ENCODE measurements around the gene NEURL1. TPM values are rescaled to one million over a fixed set of nuclear protein-coding genes. Genes with fewer than 3 reads are reported as not detected.

The NEURL1 gene
- total RNA-seq (under 1 TPM; 0.11 to 0.20 (median 0.14) TPM), polyA plus RNA-seq (0.16 TPM)
- long read RNA-seq, donor 1, partial matches to known transcripts: 1 of 4 reads
- long read RNA-seq, donor 1, other reads (novel, unspliced or antisense): 3 of 4 reads
- long read RNA-seq, donor 2, partial matches to known transcripts: 1 of 1 reads
- long read RNA-seq, donor 2, other reads (novel, unspliced or antisense): 0 of 1 reads
- long read RNA-seq, donor 3, partial matches to known transcripts: 0 of 7 reads
- long read RNA-seq, donor 3, other reads (novel, unspliced or antisense): 7 of 7 reads
- long read RNA-seq, donor 4, partial matches to known transcripts: 3 of 4 reads
- long read RNA-seq, donor 4, other reads (novel, unspliced or antisense): 1 of 4 reads

DNA sequence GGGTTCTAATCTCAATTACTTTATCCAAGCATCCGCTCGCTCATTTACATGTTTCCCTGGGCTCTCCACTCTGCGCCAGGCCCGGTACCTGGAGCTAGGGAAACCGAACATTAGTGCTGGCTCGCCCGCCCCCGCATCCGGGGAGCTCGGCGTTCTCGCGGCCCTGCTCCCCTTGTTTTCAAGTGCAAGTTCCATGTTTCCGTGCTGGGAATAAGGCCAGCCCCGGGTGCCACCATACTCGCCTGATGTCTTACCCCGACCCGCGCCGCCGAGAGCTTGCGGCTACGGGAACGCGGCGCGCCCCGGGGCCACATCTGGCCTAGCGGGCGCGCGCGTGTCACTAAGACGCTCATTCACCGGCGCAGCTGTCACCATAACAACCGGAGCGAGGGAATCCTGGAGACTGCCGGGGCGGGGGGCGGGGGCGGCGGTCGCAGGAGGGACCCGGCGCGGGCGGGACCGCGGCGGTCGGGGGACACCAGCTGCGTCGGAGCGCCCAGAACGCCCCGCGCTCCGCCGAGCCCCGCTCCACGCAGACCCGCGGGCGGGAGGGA lies at the start of gene NEURL1:
Gene NEURL1, plus strand, starts transcription at position 344 of the 554 bp plus-strand sequence. CDS start 683 bp downstream, outside the sequence.
- Histone ChIP-seq H3K27me3 (ENCODE audit: control insufficient read depth, insufficient read depth) (no peaks in the 10 kb centered on the region), H3K4me3 (ENCODE audit: low read length) (peak within 1 kb of the TSS; percentile 65), H3K9me3 (ENCODE audit: control insufficient read depth, low read length) (no peaks in the 10 kb centered on the region), H3K4me1 (ENCODE audit: control insufficient read depth, insufficient read depth, low read length) (no peaks in the 10 kb centered on the region), H3K27ac (ENCODE audit: low read length) (no peak within 1 kb of the TSS)
- DNase-seq (peak in 1 of 3 donors; percentile 70), ATAC-seq (peak in 1 of 2 donors; percentile 13)
- intact Hi-C loops (cut with DNase I): no loop called here
- WGBS: 2% methylated on average over 65 of the region's 65 CpGs

DNA sequence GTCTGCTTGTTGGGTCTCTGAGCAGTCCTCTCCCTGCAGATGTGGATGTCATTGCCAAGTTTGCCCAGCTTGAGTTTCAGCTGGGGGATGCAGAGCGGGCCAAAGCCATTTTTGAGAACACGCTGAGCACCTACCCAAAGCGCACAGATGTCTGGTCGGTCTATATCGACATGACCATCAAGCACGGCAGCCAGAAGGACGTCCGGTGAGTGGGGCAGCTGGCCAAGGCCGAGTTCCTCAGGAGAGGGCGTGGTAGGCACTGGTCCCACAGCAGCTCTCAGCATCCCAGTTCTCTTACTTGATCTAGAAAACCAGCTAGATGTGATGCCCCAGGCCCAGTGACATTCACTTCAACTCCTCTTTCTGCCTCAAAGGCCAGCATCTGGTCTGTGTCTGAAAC lies 49.0 kb upstream of the NEURL1 start:
- WGBS: 65% methylated on average over 10 of the region's 10 CpGs
- Histone ChIP-seq H3K27me3 (ENCODE audit: control insufficient read depth, insufficient read depth) (no peaks in the 10 kb centered on the region), H3K4me1 (ENCODE audit: control insufficient read depth, insufficient read depth, low read length) (peaks cover 29% of the 10 kb centered on the region), H3K4me3 (ENCODE audit: low read length) (no peak overlapping the region), H3K9me3 (ENCODE audit: control insufficient read depth, low read length) (no peaks in the 10 kb centered on the region), H3K27ac (ENCODE audit: low read length) (no peak overlapping the region)
- ATAC-seq: no peak
- intact Hi-C loops (cut with DNase I): no loop called here
- DNase-seq: peak; percentile 48 to 77 (median 76)

DNA sequence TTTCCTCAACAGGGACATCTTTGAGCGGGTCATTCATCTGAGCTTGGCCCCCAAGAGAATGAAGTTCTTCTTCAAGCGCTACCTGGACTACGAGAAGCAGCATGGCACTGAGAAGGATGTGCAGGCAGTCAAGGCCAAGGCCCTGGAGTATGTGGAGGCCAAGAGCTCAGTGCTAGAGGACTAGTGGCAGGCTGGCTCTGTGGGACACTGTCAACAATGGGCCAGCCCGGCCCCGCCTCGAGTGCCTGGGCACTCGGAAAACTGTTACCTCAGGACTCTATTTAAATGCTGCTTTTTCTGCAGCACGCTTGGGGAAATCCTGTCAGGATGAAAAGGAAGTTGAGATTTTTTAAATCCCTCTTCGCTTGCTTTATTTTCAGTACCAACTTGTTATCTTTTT lies 48.1 kb upstream of the NEURL1 start:
- Histone ChIP-seq H3K4me3 (ENCODE audit: low read length) (no peak overlapping the region), H3K9me3 (ENCODE audit: control insufficient read depth, low read length) (no peaks in the 10 kb centered on the region), H3K4me1 (ENCODE audit: control insufficient read depth, insufficient read depth, low read length) (peaks cover 29% of the 10 kb centered on the region), H3K27ac (ENCODE audit: low read length) (peak overlapping the region; percentile 65), H3K27me3 (ENCODE audit: control insufficient read depth, insufficient read depth) (no peaks in the 10 kb centered on the region)
- ATAC-seq (no peak), DNase-seq (peak in 1 of 3 donors; percentile 58)
- intact Hi-C loops (cut with DNase I): no loop called here
- WGBS: 76% methylated on average over 9 of the region's 9 CpGs

DNA sequence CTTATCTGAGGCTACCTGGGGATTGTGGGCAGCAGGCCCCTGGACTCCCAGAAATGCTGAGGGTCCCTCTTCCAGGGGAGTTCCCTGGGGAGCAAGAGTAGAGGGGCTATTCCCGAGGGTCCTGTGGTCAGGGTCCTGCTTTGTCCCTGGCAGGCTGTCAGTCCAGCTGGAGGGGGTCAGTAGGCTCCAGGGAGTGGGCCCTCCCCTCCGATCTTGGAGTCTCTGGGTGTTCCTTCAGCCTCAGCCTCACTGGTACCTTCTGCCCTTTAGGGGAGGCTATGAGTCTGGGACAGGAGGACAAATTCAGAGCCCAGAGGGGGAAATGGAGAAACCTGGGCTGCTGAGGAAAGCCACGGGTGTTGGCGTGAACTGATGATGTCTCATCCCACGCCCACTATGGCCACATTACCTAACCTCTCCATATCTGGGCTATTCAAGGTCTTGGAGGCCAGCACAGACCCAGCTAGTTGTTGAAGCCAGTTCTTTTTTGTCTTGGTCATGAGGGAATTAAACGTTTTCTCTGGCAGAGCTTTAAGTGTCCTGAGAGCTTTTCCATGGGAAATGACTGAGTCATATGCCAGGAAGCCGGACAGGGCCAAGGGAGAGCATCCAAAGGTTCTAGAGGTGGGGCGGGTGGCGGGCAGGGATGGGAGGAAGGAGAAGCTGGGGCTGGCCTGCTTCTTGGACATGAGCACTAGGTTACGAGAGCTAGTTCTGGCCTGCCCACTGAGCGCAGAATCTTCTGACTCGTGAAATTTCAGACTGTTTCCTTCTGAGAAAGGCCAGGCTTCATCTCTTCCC lies 47.5 kb upstream of the NEURL1 start:
- intact Hi-C loops (cut with DNase I): no loop called here
- peak overlapping the region; percentile 77 for H3K27ac ChIP-seq (ENCODE audit: low read length)
- ATAC-seq (peak; percentile 82 to 83), DNase-seq (peak; percentile 92 to 94 (median 93))
- H3K9me3 ChIP-seq (ENCODE audit: control insufficient read depth, low read length): no peaks in the 10 kb centered on the region
- H3K4me1 ChIP-seq (ENCODE audit: control insufficient read depth, insufficient read depth, low read length): peaks cover 29% of the 10 kb centered on the region
- no peak overlapping the region for H3K4me3 ChIP-seq (ENCODE audit: low read length)
- H3K27me3 ChIP-seq (ENCODE audit: control insufficient read depth, insufficient read depth): no peaks in the 10 kb centered on the region
- WGBS: 39% methylated on average over 12 of the region's 12 CpGs

GRCh38 chr10:103447187-103447586 lies 46.3 kb upstream of the NEURL1 start:
- H3K27ac ChIP-seq (ENCODE audit: low read length): peak overlapping the region; percentile 45
- WGBS: 94% methylated on average over 23 of the region's 23 CpGs

GRCh38 chr10:103448746-103449145 lies 44.8 kb upstream of the NEURL1 start:
- Histone ChIP-seq H3K4me3 (ENCODE audit: low read length) (no peak overlapping the region), H3K4me1 (ENCODE audit: control insufficient read depth, insufficient read depth, low read length) (peaks cover 29% of the 10 kb centered on the region), H3K27ac (ENCODE audit: low read length) (no peak overlapping the region), H3K27me3 (ENCODE audit: control insufficient read depth, insufficient read depth) (no peaks in the 10 kb centered on the region), H3K9me3 (ENCODE audit: control insufficient read depth, low read length) (no peaks in the 10 kb centered on the region)
- ATAC-seq: peak; percentile 40 to 42
- DNase-seq: peak; percentile 74 to 88 (median 86)
- 48% methylated on average over 1 of the region's 1 CpG for WGBS
- intact Hi-C loops (cut with DNase I): no loop called here

More at GRCh38 chr10:103447187-103447586, 46.3 kb upstream of the NEURL1 start:
- H3K4me1 ChIP-seq (ENCODE audit: control insufficient read depth, insufficient read depth, low read length): peaks cover 29% of the 10 kb centered on the region
- no peak overlapping the region for H3K4me3 ChIP-seq (ENCODE audit: low read length)
- ATAC-seq (no peak), DNase-seq (peak in 2 of 3 donors; percentile 59)
- intact Hi-C loops (cut with DNase I): no loop called here
- H3K9me3 ChIP-seq (ENCODE audit: control insufficient read depth, low read length): no peaks in the 10 kb centered on the region
- no peaks in the 10 kb centered on the region for H3K27me3 ChIP-seq (ENCODE audit: control insufficient read depth, insufficient read depth)

DNA sequence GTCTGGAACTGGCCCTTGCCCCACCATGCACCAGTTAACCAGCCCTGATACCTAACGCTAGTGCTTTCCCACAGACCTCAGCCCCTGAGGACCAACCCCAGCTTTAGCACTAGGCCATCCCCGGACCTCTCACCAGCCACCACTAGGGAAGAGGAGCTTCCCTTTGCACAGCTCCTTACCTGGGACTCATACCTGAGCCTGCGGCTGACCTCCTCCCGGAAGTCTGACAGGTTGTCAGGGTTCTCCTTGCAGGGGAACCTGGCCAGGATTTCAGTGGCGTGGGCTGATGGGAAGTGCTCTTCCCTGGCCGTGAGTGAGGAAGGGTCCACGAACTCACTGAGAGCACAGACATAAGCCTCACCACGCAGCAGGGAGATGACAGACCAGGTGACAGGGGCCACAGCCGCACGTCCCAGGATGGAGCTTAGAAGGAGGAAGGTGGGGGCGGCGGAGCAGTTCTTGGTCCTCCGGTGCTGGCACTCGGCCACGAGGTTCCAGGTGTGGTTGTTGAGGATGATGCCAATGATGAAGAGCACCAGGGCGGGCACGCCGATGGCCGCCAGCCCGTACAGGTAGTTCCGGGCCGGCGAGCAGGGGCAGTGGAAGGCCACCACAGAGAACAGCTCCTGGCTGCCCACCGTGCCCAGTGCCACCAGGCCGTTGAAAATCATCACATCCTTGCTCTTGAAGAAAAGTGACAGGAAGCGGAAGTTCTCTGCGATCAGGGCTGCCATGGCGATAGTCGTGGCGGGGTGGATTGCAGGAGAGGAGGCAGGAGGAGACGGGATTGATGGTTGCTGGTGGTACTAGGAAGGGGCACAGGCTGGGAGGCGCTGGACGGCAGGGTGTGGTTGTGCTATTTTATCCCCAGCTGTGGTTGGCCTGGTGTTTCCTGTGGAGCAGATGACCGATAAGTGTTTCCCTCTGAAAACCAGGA lies 44.0 kb upstream of the NEURL1 start:
- intact Hi-C loops (cut with DNase I): no loop called here
- H3K27me3 ChIP-seq (ENCODE audit: control insufficient read depth, insufficient read depth): no peaks in the 10 kb centered on the region
- peak overlapping the region; percentile 28 for H3K27ac ChIP-seq (ENCODE audit: low read length)
- 76% methylated on average over 34 of the region's 34 CpGs for WGBS
- ATAC-seq (no peak), DNase-seq (peak; percentile 50 to 79 (median 74))
- no peaks in the 10 kb centered on the region for H3K9me3 ChIP-seq (ENCODE audit: control insufficient read depth, low read length)
- H3K4me1 ChIP-seq (ENCODE audit: control insufficient read depth, insufficient read depth, low read length): peaks cover 26% of the 10 kb centered on the region
- H3K4me3 ChIP-seq (ENCODE audit: low read length): no peak overlapping the region

DNA sequence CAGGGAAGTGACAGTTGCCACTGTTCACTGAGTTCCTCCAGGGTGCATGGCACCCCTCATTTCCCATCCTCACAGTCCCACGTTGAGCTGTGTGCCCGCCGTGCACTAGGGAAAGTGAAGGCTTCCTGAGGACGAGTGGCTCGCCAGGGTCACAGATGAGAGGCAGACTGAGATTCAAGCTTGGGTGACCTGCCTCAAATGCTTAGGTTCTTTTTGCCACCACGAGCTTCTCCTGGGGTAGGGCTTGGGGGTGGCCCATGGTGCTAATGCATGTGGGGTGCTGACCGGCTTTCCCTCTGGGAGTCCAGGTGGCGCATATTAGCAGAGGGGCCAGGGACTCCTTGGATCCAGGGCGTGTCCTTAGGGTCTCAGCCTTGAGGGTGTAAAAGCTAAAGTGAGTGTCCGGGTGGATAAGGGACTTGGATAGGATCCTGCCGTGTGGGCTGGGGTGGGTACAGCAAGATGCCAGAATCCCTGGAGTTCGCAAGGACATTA lies 43.3 kb upstream of the NEURL1 start:
- intact Hi-C loops (cut with DNase I): no loop called here
- DNase-seq (no peak), ATAC-seq (no peak)
- Histone ChIP-seq H3K9me3 (ENCODE audit: control insufficient read depth, low read length) (no peaks in the 10 kb centered on the region), H3K27ac (ENCODE audit: low read length) (peak overlapping the region; percentile 2), H3K27me3 (ENCODE audit: control insufficient read depth, insufficient read depth) (no peaks in the 10 kb centered on the region), H3K4me3 (ENCODE audit: low read length) (peak overlapping the region; percentile 69), H3K4me1 (ENCODE audit: control insufficient read depth, insufficient read depth, low read length) (peaks cover 20% of the 10 kb centered on the region)
- 71% methylated on average over 12 of the region's 12 CpGs for WGBS

DNA sequence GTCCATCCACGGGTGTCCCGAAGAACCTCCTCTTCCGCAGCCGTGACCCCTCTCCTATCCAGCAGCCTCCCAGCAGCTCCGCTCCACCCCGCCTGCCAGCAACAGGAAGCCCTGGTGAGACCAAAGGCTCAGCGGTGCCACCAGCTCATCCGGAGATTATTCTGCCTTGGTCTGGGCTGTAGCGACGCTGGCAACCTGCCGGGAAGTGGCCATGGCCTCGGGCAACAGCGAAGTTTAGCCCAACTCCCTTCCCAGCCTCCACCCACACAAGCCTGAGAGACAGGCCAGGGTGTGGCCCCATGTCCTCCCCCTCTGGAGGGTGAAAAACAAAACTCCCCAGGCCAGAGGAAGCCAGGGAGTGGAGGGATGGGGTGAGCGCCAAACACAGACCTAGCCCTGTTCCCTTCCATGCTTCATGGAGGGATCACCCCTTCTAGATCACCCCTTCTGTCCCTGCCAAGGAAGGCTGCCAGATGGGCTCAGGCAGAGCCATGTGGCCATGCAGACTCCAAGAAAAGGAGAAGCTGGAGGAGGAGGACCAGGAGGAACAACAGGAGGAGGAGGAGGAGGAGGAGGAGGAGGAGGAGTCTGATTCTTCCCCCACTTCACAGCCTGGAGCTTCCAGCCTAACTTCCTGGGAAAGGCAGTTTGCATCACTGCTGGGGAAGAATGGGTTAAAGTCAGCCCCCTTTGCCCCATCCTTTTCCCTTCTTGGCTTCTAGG lies 42.3 kb upstream of the NEURL1 start:
- DNase-seq (peak; percentile 91 to 96 (median 93)), ATAC-seq (peak; percentile 82 to 83)
- 29% methylated on average over 14 of the region's 14 CpGs for WGBS
- no peaks in the 10 kb centered on the region for H3K27me3 ChIP-seq (ENCODE audit: control insufficient read depth, insufficient read depth)
- peaks cover 13% of the 10 kb centered on the region for H3K4me1 ChIP-seq (ENCODE audit: control insufficient read depth, insufficient read depth, low read length)
- H3K9me3 ChIP-seq (ENCODE audit: control insufficient read depth, low read length): no peaks in the 10 kb centered on the region
- peak overlapping the region; percentile 69 for H3K4me3 ChIP-seq (ENCODE audit: low read length)
- H3K27ac ChIP-seq (ENCODE audit: low read length): peak overlapping the region; percentile 92
- intact Hi-C loops (cut with DNase I): no loop called here
